HCT116 (cell line): ENCODE data around the gene CDK10. TPM values are rescaled to one million over a fixed set of nuclear protein-coding genes. Genes with fewer than 3 reads are reported as not detected.
"Not testable (repeated sequence)": the region's sequence is repeated elsewhere in the genome, so short reads cannot be mapped to it uniquely, and the experiment has no call there.

ENCODE experiments used
- ATAC-seq: fragments of 200-7000 bp; cut with Tn5 transposase; 2 replicates; pipeline ENCODE4 v1.9.1; 2020; ENCODE audit warnings: mild to moderate bottlenecking, moderate library complexity
- BruUV-seq: library from RNA; stranded (reverse); fragments of 400-500 nt; replicated peaks from 2 replicates; lab custom pipeline; 2021; lab: Mats Ljungman, UMichigan
- CTCF ChIA-PET: fragments of 300-600 bp; sonication (Branson Sonifier 250); formaldehyde crosslinking; loops from one replicate; lab custom pipeline; 2021; ENCODE audit warnings: antibody characterized with exemption; lab: Charles Lee
- POLR2A ChIA-PET: fragments of 300-600, 350-600 bp; sonication (Branson Sonifier 250); formaldehyde crosslinking; loops from one replicate; lab custom pipeline; 2021; ENCODE audit warnings: antibody characterized with exemption; lab: Charles Lee
- RAD21 ChIA-PET, 2 experiments: fragments of 300-600 bp; sonication (Branson Sonifier 250); formaldehyde crosslinking; loops; one replicate each; lab custom pipeline; 2023; ENCODE audit warnings: low total read pairs in 2 of 2; ENCODE audit not compliant: uncharacterized antibody in 2 of 2, unreplicated experiment in 2 of 2, low non-redundant PET in 1 of 2; lab: Charles Lee
- DNase-seq: peaks from one replicate; pipeline ENCODE4 v3.0.0-alpha.2; 2010; ENCODE audit warnings: low read depth, low spot score
- H2AFZ ChIP-seq: fragments of 200-600 bp; shearing (Covaris generic), sonication (generic); 2 replicates; pipeline ENCODE4 v1.6.1; 2017; ENCODE audit warnings: low read depth, mixed run types, mixed read lengths, antibody characterized with exemption, low read length; ENCODE audit not compliant: poor library complexity, severe bottlenecking
- H3K27ac ChIP-seq: 2 replicates; pipeline ENCODE4 v1.5.1; 2012; ENCODE audit warnings: low read depth, low read length
- H3K27me3 ChIP-seq: fragments of 200-600 bp; sonication (generic); 2 replicates; pipeline ENCODE4 v1.6.1; 2016; ENCODE audit warnings: mixed run types, low read length, mixed read lengths; ENCODE audit not compliant: insufficient read depth
- H3K36me3 ChIP-seq, 2 experiments: fragments of 200-500 bp in 1 of 2; fragments of 200-600 bp in 1 of 2; sonication (Bioruptor generic) in 1 of 2; sonication (generic) in 1 of 2; 2 replicates each; pipeline versions ENCODE4 v1.5.1 to v1.6.1; 2014 to 2016; ENCODE audit warnings: low read length in 2 of 2, inconsistent platforms in 1 of 2, mixed read lengths in 1 of 2, mixed run types in 1 of 2; ENCODE audit not compliant: insufficient read depth in 2 of 2, control insufficient read depth in 1 of 2
- H3K4me1 ChIP-seq, 2 experiments: fragments of 200-600 bp in 1 of 2; sonication (generic) in 1 of 2; 2 replicates each; pipeline versions ENCODE4 v1.5.1 to v1.6.1; 2012 to 2017; ENCODE audit warnings: low read length in 2 of 2, inconsistent platforms in 1 of 2, mild to moderate bottlenecking in 1 of 2, mixed read lengths in 1 of 2, mixed run types in 1 of 2, moderate library complexity in 1 of 2; ENCODE audit not compliant: insufficient read depth in 2 of 2, control insufficient read depth in 1 of 2
- H3K4me2 ChIP-seq: fragments of 200-600 bp; sonication (generic); 2 replicates; pipeline ENCODE4 v1.6.1; 2017; ENCODE audit warnings: mixed run types, low read length, mixed read lengths
- H3K4me3 ChIP-seq, 2 experiments: fragments of 200-600 bp in 1 of 2; sonication (generic) in 1 of 2; replicated peaks in 1 of 2; 2 replicates each; pipeline ENCODE4 v1.5.1; 2011 to 2016; ENCODE audit warnings: low read length in 2 of 2, control low read depth in 1 of 2, low read depth in 1 of 2, mild to moderate bottlenecking in 1 of 2, mixed read lengths in 1 of 2, mixed run types in 1 of 2
- H3K79me2 ChIP-seq: fragments of 200-600 bp; sonication (generic); 2 replicates; pipeline ENCODE4 v1.6.1; 2017; ENCODE audit warnings: mild to moderate bottlenecking, mixed run types, low read length, moderate library complexity, mixed read lengths; ENCODE audit not compliant: insufficient read depth
- H3K9ac ChIP-seq: fragments of 200-600 bp; sonication (generic); 2 replicates; pipeline ENCODE4 v1.6.1; 2016; ENCODE audit warnings: low read length, mixed read lengths
- H3K9me2 ChIP-seq: fragments of 200-600 bp; sonication (generic), shearing (Covaris generic); 2 replicates; pipeline ENCODE4 v1.6.1; 2017; ENCODE audit warnings: mixed run types, mild to moderate bottlenecking, moderate library complexity; ENCODE audit not compliant: insufficient read depth
- H3K9me3 ChIP-seq, 2 experiments: fragments of 200-500 bp in 1 of 2; fragments of 200-600 bp in 1 of 2; sonication (Bioruptor generic) in 1 of 2; sonication (generic) in 1 of 2; 2 replicates each; pipeline ENCODE4 v1.6.1; 2014 to 2017; ENCODE audit warnings: low read length in 2 of 2, mixed read lengths in 2 of 2, inconsistent platforms in 1 of 2, low read depth in 1 of 2, mild to moderate bottlenecking in 1 of 2, mixed run types in 1 of 2, moderate library complexity in 1 of 2; ENCODE audit not compliant: control insufficient read depth in 1 of 2, insufficient read depth in 1 of 2
- H4K20me1 ChIP-seq: fragments of 200-600 bp; sonication (generic), shearing (Covaris generic); 2 replicates; pipeline ENCODE4 v1.6.1; 2017; ENCODE audit warnings: mixed run types, mild to moderate bottlenecking, moderate library complexity; ENCODE audit not compliant: insufficient read depth
- ATF3 ChIP-seq: IDR thresholded peaks from 2 replicates; pipeline ENCODE4 v1.6.1; 2012
- CBX3 ChIP-seq: IDR thresholded peaks from 2 replicates; pipeline ENCODE4 v1.6.1; 2012; ENCODE audit warnings: low read depth
- EZH2 ChIP-seq: fragments of 200-600 bp; sonication (generic); IDR thresholded peaks from 2 replicates; pipeline ENCODE4 v1.6.1; 2017; ENCODE audit warnings: antibody characterized with exemption, mixed run types
- MAX ChIP-seq: IDR thresholded peaks from 2 replicates; pipeline ENCODE4 v1.6.1; 2012
- POLR2A ChIP-seq: IDR thresholded peaks from 2 replicates; pipeline ENCODE4 v1.7.0; 2011; ENCODE audit warnings: borderline replicate concordance; ENCODE audit not compliant: insufficient read depth, insufficient read length; ENCODE audit errors: extremely low read depth
- POLR2AphosphoS5 ChIP-seq: IDR thresholded peaks from 2 replicates; pipeline ENCODE4 v1.6.1; 2011; ENCODE audit warnings: mild to moderate bottlenecking, low read depth, low read length, moderate library complexity
- RAD21 ChIP-seq: IDR thresholded peaks from 2 replicates; pipeline ENCODE4 v1.6.1; 2012; ENCODE audit warnings: low read depth, mild to moderate bottlenecking
- REST ChIP-seq: IDR thresholded peaks from 2 replicates; pipeline ENCODE4 v1.6.1; 2012; ENCODE audit warnings: low read depth
- SP1 ChIP-seq: IDR thresholded peaks from 2 replicates; pipeline ENCODE4 v1.6.1; 2012; ENCODE audit warnings: low read depth
- TCF7L2 ChIP-seq: IDR thresholded peaks from 2 replicates; pipeline ENCODE4 v1.7.0; 2011; ENCODE audit warnings: borderline replicate concordance, inconsistent platforms; ENCODE audit not compliant: insufficient read depth, insufficient read length; ENCODE audit errors: extremely low read depth
- ZFX ChIP-seq: fragments of 450-650 bp; IDR thresholded peaks from 2 replicates; pipeline ENCODE4 v1.6.1; 2017
- intact Hi-C: fragments of 100-400 bp; cut with micrococcal nuclease; formaldehyde crosslinking; loops from 2 replicates; pipeline ENCODE4 v1.10.0; 2022
- total RNA-seq: library from RNA; stranded (reverse); gene quantifications from one replicate; pipeline ENCODE4 v1.2.1, GENCODE V29; 2021; ENCODE audit not compliant: unreplicated experiment

The CDK10 gene
- total RNA-seq, 1 experiment from 2014 or later: 165 TPM

GRCh38 chr16:89688395-89688794, 1.9 kb downstream of the CDK10 start (continued):
- TF ChIP-seq TCF7L2: no peak
- no peak for TF ChIP-seq CBX3
- TF ChIP-seq EZH2: no peak
- no peak for TF ChIP-seq REST
- no peak for TF ChIP-seq POLR2A
- no peak for TF ChIP-seq RAD21
- no peak for TF ChIP-seq MAX

GRCh38 chr16:89689142-89689541, 2.7 kb downstream of the CDK10 start:
- Histone ChIP-seq H3K79me2 (peaks cover 30% of the 10 kb centered on the region), H3K27me3 (no peaks in the 10 kb centered on the region), H3K27ac (no peak overlapping the region), H3K36me3 (peaks cover 27 to 62% of the 10 kb centered on the region in 2 experiments; a peak in 3 of 4 replicates), H3K4me1 (peaks cover 9 to 20% of the 10 kb centered on the region in 2 experiments), H3K9me2 (no peaks in the 10 kb centered on the region), H3K9ac (no peak overlapping the region), H4K20me1 (no peaks in the 10 kb centered on the region), H3K4me2 (no peak overlapping the region), H3K9me3 (peaks cover 3 to 6% of the 10 kb centered on the region in 2 experiments; a peak in 2 of 4 replicates)
- ChIA-PET POLR2A (no interaction called here), RAD21 (no interaction called here)
- BruUV-seq: no TSS peak
- no peak for ATAC-seq
- intact Hi-C loops: no loop called here
- TF ChIP-seq ZFX (no peak), REST (no peak), POLR2AphosphoS5 (no peak), POLR2A (no peak), ATF3 (no peak), CBX3 (no peak), SP1 (no peak)
- TF ChIP-seq, all 23 proteins: peak for 0
- Histone ChIP-seq H2AFZ (no peak overlapping the region), H3K4me3 (no peak overlapping the region)
- CTCF ChIA-PET: interaction anchor here (1.1 kb wide), 1 partner anchor 11 kb away, joined by 3 read pairs; no protein-coding TSS in a partner anchor
- no peak for DNase-seq

GRCh38 chr16:89689621-89690020, 3.1 kb downstream of the CDK10 start:
- intact Hi-C loops, ATAC-seq, H3K9ac ChIP-seq, H3K9me3 ChIP-seq, H3K4me3 ChIP-seq, H3K9me2 ChIP-seq, H2AFZ ChIP-seq, H3K4me2 ChIP-seq, BruUV-seq, H4K20me1 ChIP-seq, H3K27me3 ChIP-seq, H3K27ac ChIP-seq, DNase-seq, POLR2A ChIA-PET, RAD21 ChIA-PET: not testable (repeated sequence)
- H3K36me3 ChIP-seq: peaks cover 27 to 65% of the 10 kb centered on the region in 2 experiments; a peak in 3 of 4 replicates
- peaks cover 9 to 20% of the 10 kb centered on the region in 2 experiments for H3K4me1 ChIP-seq
- CTCF ChIA-PET: interaction anchor here (1.1 kb wide), 1 partner anchor 11 kb away, joined by 3 read pairs; no protein-coding TSS in a partner anchor
- H3K79me2 ChIP-seq: peaks cover 30% of the 10 kb centered on the region
